ENCODE measurements around the gene SEC14L2. TPM values are rescaled to one million over a fixed set of nuclear protein-coding genes. Genes with fewer than 3 reads are reported as not detected.

SEC14L2 gene
- total and polyA plus RNA-seq, 2 experiments from 2014 or later = 2.5 to 4.2 TPM

DNA sequence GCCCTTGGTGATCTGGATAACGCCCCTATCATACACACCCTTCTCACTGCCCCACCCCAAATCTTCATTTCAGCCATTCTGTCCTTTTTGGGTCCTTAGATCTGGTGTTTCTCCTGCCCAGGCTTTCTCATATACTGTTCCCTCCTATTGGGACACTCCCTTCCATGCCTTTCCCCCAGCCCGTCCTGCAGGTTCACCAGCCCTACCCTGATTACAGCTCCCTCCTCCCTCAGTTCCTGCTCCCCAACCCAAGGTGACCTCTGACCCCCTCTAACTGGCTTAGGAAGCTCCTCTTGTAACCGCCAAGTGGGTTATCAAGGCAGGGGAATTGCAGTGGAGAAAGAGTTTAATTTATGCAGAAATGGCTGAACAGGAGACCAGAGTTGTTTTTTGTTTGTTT, 41.7 kb downstream of the SEC14L2 start (continued):
- TF ChIP-seq, protein P1, sequence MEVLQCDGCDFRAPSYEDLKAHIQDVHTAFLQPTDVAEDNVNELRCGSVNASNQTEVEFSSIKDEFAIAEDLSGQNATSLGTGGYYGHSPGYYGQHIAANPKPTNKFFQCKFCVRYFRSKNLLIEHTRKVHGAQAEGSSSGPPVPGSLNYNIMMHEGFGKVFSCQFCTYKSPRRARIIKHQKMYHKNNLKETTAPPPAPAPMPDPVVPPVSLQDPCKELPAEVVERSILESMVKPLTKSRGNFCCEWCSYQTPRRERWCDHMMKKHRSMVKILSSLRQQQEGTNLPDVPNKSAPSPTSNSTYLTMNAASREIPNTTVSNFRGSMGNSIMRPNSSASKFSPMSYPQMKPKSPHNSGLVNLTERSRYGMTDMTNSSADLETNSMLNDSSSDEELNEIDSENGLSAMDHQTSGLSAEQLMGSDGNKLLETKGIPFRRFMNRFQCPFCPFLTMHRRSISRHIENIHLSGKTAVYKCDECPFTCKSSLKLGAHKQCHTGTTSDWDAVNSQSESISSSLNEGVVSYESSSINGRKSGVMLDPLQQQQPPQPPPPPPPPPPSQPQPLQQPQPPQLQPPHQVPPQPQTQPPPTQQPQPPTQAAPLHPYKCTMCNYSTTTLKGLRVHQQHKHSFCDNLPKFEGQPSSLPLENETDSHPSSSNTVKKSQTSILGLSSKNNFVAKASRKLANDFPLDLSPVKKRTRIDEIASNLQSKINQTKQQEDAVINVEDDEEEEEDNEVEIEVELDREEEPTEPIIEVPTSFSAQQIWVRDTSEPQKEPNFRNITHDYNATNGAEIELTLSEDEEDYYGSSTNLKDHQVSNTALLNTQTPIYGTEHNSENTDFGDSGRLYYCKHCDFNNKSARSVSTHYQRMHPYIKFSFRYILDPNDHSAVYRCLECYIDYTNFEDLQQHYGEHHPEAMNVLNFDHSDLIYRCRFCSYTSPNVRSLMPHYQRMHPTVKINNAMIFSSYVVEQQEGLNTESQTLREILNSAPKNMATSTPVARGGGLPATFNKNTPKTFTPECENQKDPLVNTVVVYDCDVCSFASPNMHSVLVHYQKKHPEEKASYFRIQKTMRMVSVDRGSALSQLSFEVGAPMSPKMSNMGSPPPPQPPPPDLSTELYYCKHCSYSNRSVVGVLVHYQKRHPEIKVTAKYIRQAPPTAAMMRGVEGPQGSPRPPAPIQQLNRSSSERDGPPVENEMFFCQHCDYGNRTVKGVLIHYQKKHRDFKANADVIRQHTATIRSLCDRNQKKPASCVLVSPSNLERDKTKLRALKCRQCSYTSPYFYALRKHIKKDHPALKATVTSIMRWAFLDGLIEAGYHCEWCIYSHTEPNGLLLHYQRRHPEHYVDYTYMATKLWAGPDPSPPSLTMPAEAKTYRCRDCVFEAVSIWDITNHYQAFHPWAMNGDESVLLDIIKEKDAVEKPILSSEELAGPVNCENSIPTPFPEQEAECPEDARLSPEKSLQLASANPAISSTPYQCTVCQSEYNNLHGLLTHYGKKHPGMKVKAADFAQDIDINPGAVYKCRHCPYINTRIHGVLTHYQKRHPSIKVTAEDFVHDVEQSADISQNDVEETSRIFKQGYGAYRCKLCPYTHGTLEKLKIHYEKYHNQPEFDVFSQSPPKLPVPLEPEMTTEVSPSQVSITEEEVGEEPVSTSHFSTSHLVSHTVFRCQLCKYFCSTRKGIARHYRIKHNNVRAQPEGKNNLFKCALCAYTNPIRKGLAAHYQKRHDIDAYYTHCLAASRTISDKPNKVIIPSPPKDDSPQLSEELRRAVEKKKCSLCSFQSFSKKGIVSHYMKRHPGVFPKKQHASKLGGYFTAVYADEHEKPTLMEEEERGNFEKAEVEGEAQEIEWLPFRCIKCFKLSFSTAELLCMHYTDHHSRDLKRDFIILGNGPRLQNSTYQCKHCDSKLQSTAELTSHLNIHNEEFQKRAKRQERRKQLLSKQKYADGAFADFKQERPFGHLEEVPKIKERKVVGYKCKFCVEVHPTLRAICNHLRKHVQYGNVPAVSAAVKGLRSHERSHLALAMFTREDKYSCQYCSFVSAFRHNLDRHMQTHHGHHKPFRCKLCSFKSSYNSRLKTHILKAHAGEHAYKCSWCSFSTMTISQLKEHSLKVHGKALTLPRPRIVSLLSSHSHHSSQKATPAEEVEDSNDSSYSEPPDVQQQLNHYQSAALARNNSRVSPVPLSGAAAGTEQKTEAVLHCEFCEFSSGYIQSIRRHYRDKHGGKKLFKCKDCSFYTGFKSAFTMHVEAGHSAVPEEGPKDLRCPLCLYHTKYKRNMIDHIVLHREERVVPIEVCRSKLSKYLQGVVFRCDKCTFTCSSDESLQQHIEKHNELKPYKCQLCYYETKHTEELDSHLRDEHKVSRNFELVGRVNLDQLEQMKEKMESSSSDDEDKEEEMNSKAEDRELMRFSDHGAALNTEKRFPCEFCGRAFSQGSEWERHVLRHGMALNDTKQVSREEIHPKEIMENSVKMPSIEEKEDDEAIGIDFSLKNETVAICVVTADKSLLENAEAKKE (CRISPR knock-in tag; IDR thresholded peaks at IDR 0.05) = no peak
- TF ChIP-seq JUNB (IDR thresholded peaks at IDR 0.05; ENCODE audit: unreplicated experiment) = no peak

DNA sequence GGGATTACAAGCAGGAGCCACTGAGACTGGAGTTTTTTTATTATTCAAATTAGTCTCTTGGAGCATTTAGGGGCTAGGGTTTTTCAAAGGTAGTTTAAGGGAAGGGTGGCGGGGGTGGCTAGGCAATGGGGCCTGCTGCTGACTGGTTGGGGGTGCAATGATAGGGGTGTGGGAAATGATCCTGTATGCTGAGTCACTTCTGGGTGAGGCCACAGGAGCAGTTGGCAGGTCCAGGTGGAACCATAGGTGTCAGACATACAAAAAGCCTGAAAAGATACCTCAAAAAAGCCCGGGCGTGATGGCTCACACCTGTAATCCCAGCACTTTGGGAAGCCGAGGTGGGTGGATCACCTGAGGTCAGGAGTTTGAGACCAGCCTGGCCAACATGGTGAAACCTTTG, 42.4 kb downstream of the SEC14L2 start:
- no peaks in the 10 kb centered on the region for H3K27me3 ChIP-seq (ENCODE audit: insufficient read depth)
- Mint-ChIP-seq H3K27me3 (ENCODE audit: insufficient read depth, low read depth, poor library complexity) (peaks cover 2% of the 10 kb centered on the region), H3K27ac (no peak overlapping the region), H3K4me1 (peaks cover 17% of the 10 kb centered on the region), H3K36me3 (ENCODE audit: low read depth) (peaks cover 5% of the 10 kb centered on the region; the same call in 2 of the 3 replicates), H3K4me3 (no peak overlapping the region), H3K9me3 (peaks cover 7% of the 10 kb centered on the region)
- no peaks in the 10 kb centered on the region for H4K20me1 ChIP-seq (replicated peaks; ENCODE audit: insufficient read depth)
- no peaks in the 10 kb centered on the region for H3K36me3 ChIP-seq (ENCODE audit: insufficient read depth)
- ATAC-seq = no peak
- H3K4me3 ChIP-seq = no peak overlapping the region
- no peaks in the 10 kb centered on the region for H3K79me2 ChIP-seq (replicated peaks; ENCODE audit: insufficient read depth)
- DNase-seq (ENCODE audit: low spot score) = no peak
- H3K27ac ChIP-seq (ENCODE audit: low read depth) = no peak overlapping the region
- H2AFZ ChIP-seq = no peak overlapping the region
- no peaks in the 10 kb centered on the region; the same call in 1 of the 2 replicates for H3K4me1 ChIP-seq (ENCODE audit: insufficient read depth)
- H3K9me2 ChIP-seq (ENCODE audit: insufficient read depth) = 0 out of 2 replicates have a peak, but pooled peaks cover 4% of the 10 kb centered on the region
- H3F3A ChIP-seq (replicated peaks; ENCODE audit: low read depth) = no peaks in the 10 kb centered on the region
- H3K4me2 ChIP-seq = no peak overlapping the region
- TF ChIP-seq, protein P1 (CRISPR knock-in tag; IDR thresholded peaks at IDR 0.05) = no peak
- TF ChIP-seq EZH2phosphoT487 (IDR thresholded peaks at IDR 0.05; ENCODE audit: unreplicated experiment) (no peak), ZNF331 (CRISPR knock-in tag; IDR thresholded peaks at IDR 0.05; ENCODE audit: low read depth) (no peak), ZNF114 (CRISPR knock-in tag; IDR thresholded peaks at IDR 0.05) (no peak), STAT1 (IDR thresholded peaks at IDR 0.05; ENCODE audit: unreplicated experiment) (no peak), CREB1 (CRISPR knock-in tag; IDR thresholded peaks at IDR 0.05; ENCODE audit: low read depth) (no peak), JUNB (IDR thresholded peaks at IDR 0.05; ENCODE audit: unreplicated experiment) (no peak), POLR2AphosphoS5 (IDR thresholded peaks at IDR 0.05; ENCODE audit: low read depth) (no peak), NANOG (IDR thresholded peaks at IDR 0.05; ENCODE audit: borderline replicate concordance) (no peak)
- TF ChIP-seq, protein P2, sequence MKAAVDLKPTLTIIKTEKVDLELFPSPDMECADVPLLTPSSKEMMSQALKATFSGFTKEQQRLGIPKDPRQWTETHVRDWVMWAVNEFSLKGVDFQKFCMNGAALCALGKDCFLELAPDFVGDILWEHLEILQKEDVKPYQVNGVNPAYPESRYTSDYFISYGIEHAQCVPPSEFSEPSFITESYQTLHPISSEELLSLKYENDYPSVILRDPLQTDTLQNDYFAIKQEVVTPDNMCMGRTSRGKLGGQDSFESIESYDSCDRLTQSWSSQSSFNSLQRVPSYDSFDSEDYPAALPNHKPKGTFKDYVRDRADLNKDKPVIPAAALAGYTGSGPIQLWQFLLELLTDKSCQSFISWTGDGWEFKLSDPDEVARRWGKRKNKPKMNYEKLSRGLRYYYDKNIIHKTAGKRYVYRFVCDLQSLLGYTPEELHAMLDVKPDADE (IDR thresholded peaks at IDR 0.05) = no peak
